HG03045 (cell line): Measurements from ENCODE around the gene FGF4.

Experiments
- ATAC-seq: cut with Tn5 transposase; IDR thresholded peaks from one replicate; pipeline ENCODE4 v1.9.1; 2021; ENCODE audit warnings: mild to moderate bottlenecking, moderate library complexity; ENCODE audit not compliant: unreplicated experiment

The FGF4 gene

GRCh38 chr11:69808667-69809086 lies 33.5 kb upstream of the FGF4 start:
- no peak for ATAC-seq

DNA sequence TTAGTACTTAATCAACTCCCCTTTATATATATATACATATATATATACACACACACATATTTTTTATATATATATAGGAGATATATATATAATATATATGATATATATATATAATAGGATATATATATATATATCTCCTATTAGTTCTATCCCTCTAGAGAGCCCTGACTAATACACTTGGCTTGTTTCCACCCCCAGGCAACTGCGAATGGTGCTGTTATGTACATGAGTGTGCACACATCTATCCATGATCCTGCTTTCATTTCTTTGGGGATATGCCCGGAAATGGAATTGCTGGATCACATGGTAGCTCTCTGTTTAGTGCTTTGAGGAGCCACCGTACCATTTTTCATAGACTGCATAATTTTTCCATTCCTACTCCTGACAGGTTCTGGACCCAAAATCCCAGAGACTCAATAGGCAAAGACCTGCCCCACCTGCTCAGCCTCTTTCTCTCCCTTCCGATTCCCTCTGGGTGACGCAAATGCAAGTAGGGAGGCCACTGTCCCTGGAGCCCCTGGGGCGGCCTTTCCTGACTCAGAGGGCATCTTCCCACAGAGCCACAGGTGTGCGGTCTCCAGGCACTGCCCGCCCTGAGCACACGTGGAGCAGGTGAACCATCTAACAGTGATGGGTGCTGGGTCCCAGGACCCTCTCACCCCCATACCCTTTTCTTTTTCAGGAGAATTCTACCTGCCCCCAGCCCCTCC lies 32.1 kb upstream of the FGF4 start:
- ATAC-seq = no peak

- no peak for ATAC-seq
These were observed 29.8 kb upstream of the FGF4 start for GRCh38 chr11:69804769-69805508.

GRCh38 chr11:69803604-69804218 lies 28.6 kb upstream of the FGF4 start:
- no peak for ATAC-seq

DNA sequence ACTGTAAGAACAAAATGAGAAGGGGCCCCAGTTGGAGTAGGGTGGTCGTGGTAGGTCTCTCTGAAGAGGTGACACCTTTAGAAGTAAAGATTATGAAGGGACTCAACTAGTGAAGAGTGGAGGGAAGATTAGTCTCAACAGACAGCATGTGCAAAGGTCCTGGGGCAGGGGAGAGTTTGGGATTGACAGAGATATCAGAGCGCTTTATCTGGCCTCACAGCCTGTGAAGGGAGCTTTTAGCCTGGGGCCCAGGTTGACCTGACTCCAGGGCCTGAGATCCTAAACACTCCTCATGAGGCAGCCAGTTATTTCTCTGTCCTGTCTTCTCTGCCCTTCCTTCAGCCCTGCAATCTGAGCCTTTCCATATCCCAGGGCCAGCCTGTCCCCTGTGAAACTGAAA lies 27.9 kb upstream of the FGF4 start:
- ATAC-seq = no peak

DNA sequence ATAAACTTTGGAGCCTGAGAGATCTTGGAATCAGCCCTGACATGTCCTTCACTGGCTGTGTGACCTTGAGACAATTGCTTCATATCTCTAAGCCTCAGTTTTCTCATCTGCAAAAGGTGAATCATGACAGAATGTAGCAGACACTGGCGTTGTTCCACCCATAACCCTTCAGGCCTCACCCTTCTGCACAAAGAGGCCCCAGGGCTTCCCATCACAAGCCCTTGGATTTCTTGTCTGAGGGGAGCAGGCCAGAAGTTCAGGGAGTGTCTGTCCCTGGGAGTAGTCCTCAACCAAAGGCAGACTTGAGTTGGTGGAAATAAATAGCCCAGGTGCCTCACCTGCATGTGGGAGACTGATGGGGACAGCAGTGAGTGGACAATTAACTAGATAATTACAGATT lies 27.4 kb upstream of the FGF4 start:
- no peak for ATAC-seq

DNA sequence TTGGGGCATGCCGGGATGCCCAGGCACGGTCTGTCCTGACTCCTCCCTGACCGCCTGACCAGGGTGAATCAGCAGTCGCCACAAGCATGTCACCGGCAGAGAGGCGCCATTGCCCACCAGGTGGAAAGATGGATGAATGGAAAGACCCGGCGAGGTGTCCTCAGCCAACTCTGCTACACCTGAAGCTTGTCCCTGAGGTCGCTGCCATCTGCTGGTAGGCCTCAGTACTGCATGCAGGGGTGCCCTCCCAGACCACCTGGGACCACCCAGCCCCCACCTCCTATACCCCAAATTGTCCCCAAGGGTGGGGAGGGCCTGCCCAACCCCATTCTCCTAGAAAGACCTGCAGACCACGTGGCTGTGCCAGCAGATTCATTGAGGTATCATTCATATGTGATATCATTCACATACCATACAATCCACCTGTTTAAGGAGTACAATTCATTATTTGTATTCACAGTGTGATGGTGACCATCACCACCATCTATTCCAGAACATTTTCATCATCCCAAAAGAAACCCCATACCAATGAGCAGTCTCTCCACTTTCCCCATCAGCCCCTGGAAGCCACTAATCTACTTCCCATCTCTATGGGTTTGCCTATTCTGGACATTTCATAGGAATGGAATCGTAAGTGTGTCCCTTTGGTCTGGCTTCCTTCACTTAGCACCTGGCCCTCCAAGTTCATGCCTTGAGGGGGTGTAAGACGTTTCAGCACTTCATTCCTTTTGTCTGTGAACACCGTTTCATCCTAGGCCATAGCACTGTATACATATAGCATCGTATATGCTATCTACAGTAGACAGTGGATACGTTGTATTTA lies 26.6 kb upstream of the FGF4 start:
- no peak for ATAC-seq

DNA sequence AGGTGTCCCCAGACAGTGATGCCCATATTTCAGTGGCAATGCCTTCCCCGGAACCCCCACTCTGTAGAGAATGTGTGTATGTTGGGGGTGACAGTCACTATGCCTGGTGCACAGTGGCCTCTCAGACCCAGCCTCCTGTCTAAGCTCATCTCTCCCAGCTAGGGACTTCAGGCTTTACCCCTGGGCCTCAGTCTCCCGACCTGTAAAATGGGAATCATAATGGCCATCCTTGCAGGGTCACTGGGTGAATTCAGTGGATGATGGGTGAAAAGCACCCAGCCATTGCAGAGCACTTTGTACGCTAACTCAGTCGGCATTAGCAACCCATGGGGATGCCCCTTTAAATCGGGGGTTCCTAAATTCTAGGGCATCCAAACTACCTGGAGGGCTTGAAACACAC lies 25.1 kb upstream of the FGF4 start:
- no peak for ATAC-seq

GRCh38 chr11:69799582-69799981 lies 24.4 kb upstream of the FGF4 start:
- no peak for ATAC-seq

DNA sequence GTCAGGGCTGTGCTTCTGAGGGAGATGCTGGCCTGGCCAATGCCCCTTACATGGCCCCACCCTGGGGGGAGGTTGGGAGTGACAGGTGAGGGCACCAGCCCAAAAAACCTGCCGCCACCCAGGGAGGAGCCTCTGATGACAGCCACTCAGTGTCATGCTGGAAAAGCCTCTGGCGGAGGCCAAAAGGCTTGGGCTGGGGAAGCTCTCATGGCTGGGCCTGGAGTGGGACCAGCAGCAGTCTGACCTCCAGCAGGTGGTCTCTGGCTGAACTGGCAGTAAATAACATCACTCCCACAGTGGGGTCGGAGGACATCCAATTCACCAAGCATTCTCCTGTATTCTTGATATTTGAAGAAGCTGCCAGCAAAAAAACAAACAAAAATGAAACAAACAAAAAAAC lies 24.0 kb upstream of the FGF4 start:
- no peak for ATAC-seq

- no peak for ATAC-seq
These were observed 22.8 kb upstream of the FGF4 start for GRCh38 chr11:69797737-69798528.

- no peak for ATAC-seq
These were observed 22.0 kb upstream of the FGF4 start for GRCh38 chr11:69797156-69797555.

DNA sequence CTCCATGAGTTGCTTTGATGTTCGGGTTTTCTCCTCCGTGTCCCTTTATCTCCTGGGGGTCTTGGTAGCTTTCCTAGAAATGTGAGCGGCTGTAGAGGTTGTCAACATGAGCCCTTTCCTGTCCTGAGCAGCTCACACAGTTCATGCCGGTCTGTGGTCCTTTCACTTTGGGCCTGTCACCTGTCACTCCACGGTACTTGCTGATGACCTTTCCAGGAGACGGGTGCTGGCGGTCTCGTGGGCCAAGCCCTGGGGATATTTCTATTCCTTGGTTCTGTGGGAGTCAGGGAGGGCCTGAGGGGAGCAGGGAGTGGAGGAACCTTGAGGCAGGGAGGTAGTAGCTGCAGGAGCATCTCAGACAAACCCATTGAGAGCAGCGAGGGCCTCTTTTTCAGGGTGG lies 20.9 kb upstream of the FGF4 start:
- ATAC-seq = no peak

DNA sequence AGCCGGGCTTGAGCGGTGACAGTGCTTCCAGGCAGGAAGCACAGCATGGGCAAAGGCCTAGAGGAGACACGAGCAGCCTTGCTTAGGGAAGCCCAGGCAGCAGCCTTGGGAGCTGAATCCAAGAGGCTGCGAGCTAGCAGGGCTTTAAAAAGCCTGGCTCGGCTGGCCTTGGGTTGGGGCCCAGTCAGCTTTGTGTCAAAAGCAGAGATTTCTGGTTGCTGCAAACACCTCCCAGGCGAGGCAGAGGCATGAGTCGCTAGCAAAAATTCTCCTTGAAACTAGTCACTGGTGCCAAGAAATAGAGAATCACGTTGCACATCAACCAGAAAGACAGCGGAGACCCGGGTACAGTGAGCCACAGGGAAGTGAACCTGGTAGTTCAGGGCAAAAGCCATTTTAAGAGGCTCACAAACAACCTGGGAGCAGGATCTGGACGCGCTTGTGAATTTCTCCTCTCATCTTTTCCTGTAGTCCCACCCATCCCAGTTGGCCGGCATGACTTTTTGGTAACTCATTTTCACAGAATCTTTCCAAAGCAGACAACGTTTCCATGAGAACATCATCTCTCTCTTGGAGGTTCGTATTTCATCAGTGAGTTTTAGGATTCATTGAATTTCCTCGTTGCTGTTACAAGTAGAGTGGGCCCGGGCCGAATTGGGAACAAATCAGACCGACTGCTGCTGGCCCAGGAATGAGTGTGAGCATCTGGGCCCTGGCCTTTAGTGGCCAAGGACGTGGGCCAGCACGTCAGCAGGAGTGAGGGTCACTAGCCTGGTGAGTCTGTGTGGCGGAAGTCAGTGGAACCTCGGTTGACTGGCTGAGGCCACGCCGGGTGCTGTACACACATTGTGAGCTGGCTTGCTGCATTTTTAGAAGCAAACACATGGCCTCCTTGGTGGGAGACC lies 16.4 kb upstream of the FGF4 start:
- ATAC-seq = no peak

DNA sequence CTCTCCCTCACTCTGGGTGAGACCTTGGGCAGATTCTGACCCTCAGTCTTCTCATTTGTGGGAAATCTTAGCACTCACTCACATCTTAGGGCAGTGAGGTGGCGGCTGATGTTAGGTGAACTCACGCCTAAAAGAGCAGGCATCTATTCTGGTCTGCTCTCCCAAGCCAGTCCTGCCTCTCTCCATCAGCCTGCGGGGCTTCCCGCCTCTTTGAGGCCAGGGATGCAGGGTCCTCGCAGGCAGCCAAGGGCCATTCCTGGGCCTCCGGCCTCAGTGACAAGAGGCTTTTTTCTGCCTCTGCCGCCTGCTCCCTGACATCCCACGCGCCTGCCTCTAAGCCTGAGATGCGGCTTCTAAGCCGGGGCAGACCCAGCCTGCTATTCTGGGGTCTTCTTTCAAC lies 13.8 kb upstream of the FGF4 start:
- ATAC-seq = no peak

DNA sequence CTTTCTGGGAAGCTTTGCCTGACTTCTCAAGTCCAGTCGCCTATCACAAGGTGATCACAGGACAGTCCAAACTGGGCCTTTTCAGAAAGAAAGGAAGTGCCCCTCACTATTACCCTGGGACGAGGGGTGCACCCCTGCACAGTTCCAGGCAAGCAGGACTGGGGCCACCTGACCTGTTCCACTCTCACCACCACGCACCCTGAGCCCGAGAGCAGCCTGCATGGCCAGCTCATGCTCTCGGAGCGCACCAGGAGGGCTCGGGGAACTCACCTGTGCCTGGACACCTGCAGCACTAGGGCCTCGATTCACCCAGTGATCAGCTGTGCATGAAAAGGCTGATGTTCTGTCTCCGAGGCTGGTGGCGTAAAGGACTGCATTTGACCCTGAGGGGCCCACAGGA lies 12.8 kb upstream of the FGF4 start:
- no peak for ATAC-seq

DNA sequence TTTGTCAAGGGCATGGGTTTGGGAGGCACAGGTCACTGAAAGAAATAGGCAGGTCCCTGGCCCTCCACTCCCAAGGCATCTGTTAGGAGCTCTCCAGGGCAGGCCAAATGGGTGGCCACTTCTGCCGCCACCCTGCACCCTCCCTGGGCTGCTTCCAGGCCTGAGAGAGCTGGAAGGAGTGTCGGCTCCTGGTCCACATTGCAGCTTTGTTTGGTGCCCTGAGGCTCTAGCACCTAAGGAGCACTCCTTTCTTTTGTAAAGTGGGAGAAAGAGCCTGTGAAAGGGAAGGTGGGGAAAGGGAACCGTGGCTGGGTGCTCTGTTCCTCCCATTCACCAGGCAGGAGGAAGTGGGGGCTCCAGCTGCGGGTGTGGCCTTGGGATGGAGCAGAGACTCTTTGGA lies 12.3 kb upstream of the FGF4 start:
- no peak for ATAC-seq

GRCh38 chr11:69781241-69781640 lies 6.1 kb upstream of the FGF4 start:
- no peak for ATAC-seq

DNA sequence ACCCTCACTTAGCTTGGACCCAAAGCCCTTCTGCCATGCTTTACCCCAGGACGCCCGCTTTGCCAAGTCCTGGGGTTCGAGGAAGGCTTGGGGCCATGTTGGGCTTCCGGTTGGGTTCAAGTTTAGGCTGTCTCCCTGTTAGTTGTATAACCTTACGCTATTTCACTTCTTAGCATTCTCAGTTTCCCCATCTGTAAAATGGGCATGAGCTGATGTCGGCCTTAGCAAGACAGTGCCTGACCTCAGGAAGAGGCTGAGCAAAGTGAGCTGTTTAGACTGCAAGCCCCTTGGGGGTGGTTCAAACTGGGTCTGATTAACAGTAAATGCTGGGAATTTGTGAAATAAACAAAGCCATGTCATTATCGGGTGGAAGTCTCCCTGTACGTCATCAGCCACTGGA lies 3.2 kb upstream of the FGF4 start:
- ATAC-seq = no peak
